ENCODE results near the gene HTR1B.

Gene HTR1B

GRCh38 chr6:77456531-77457248 lies 6.6 kb downstream of the HTR1B start:
- no peak for DNase-seq (ENCODE audit: low read depth)

- no peak for DNase-seq (ENCODE audit: low read depth)
Observed at GRCh38 chr6:77455271-77455670, 8.0 kb downstream of the HTR1B start.

GRCh38 chr6:77454386-77454785 lies 8.9 kb downstream of the HTR1B start:
- DNase-seq (ENCODE audit: low read depth) = no peak

- DNase-seq (ENCODE audit: low read depth) = no peak
Observed at GRCh38 chr6:77451466-77451865, 11.8 kb downstream of the HTR1B start.

- no peak for DNase-seq (ENCODE audit: low read depth)
Observed at GRCh38 chr6:77450924-77451323, 12.4 kb downstream of the HTR1B start.

GRCh38 chr6:77448546-77448945 lies 14.7 kb downstream of the HTR1B start:
- no peak for DNase-seq (ENCODE audit: low read depth)

GRCh38 chr6:77447254-77447653 lies 16.0 kb downstream of the HTR1B start:
- no peak for DNase-seq (ENCODE audit: low read depth)

- DNase-seq (ENCODE audit: low read depth) = no peak
Observed at GRCh38 chr6:77446249-77446648, 17.0 kb downstream of the HTR1B start.

- DNase-seq (ENCODE audit: low read depth) = no peak
Observed at GRCh38 chr6:77445214-77445613, 18.1 kb downstream of the HTR1B start.

GRCh38 chr6:77440206-77440976 lies 22.9 kb downstream of the HTR1B start:
- no peak for DNase-seq (ENCODE audit: low read depth)

- no peak for DNase-seq (ENCODE audit: low read depth)
Observed at GRCh38 chr6:77433888-77434287, 29.4 kb downstream of the HTR1B start.

- DNase-seq (ENCODE audit: low read depth) = no peak
Observed at GRCh38 chr6:77430504-77430903, 32.8 kb downstream of the HTR1B start.

GRCh38 chr6:77425671-77426070 lies 37.6 kb downstream of the HTR1B start:
- no peak for DNase-seq (ENCODE audit: low read depth)

GRCh38 chr6:77425216-77425615 lies 38.1 kb downstream of the HTR1B start:
- DNase-seq (ENCODE audit: low read depth) = no peak

GRCh38 chr6:77424761-77425160 lies 38.5 kb downstream of the HTR1B start:
- DNase-seq (ENCODE audit: low read depth) = no peak

GRCh38 chr6:77416839-77417238 lies 46.5 kb downstream of the HTR1B start:
- DNase-seq (ENCODE audit: low read depth) = no peak

GRCh38 chr6:77415706-77416105 lies 47.6 kb downstream of the HTR1B start:
- DNase-seq (ENCODE audit: low read depth) = no peak
